Pancreas (tissue), 10 donors: ENCODE results near the gene CEP78. TPM values are rescaled to one million over a fixed set of nuclear protein-coding genes. Genes with fewer than 3 reads are reported as not detected.

Source experiments
- ATAC-seq, 4 donors: fragments of 200-7000 bp; cut with Tn5 transposase; one replicate each; pipeline versions ENCODE4 v1.8.0 to v1.9.1; 2020; ENCODE audit warnings: mild to moderate bottlenecking in 4 of 4, moderate library complexity in 4 of 4
- DNase-seq, 6 donors: peaks; one replicate each; pipeline ENCODE4 v3.0.0-alpha.2; 2020
- FAIRE-seq: peaks from 2 replicates; lab custom pipeline; 2012; peaks lifted over from hg19 to GRCh38; lab: Jason Lieb, UNC
- H3K27ac ChIP-seq, 4 donors: fragments of 200-600 bp; sonication (generic); 1 replicate in 3 of 4; 2 replicates in 1 of 4; pipeline versions ENCODE4 v1.5.0 to v1.8.0; 2020
- H3K27me3 ChIP-seq, 4 donors: fragments of 200-600 bp; one replicate each; pipeline ENCODE4 v1.8.0; 2021
- H3K36me3 ChIP-seq, 3 donors: fragments of 200-600 bp; sonication (generic) in 1 of 3; one replicate each; pipeline versions ENCODE4 v1.5.0 to v1.8.0; 2020 to 2021
- H3K4me1 ChIP-seq, 3 donors: fragments of 200-600 bp; one replicate each; pipeline ENCODE4 v1.8.0; 2021
- H3K4me3 ChIP-seq, 4 donors: fragments of 200-600 bp; sonication (generic) in 2 of 4; one replicate each; pipeline versions ENCODE4 v1.5.0 to v1.8.0; 2020 to 2021
- H3K9me3 ChIP-seq, 4 donors: fragments of 200-600 bp; one replicate each; pipeline ENCODE4 v1.8.0; 2021
- CTCF ChIP-seq, 4 donors: fragments of 200-600 bp; sonication (generic) in 3 of 4; IDR thresholded peaks; one replicate each; pipeline versions ENCODE4 v1.5.0 to v1.8.0; 2021; ENCODE audit warnings: antibody characterized with exemption in 4 of 4
- whole genome bisulfite sequencing, 2 donors: extraction: QIAGEN DNeasy Blood & Tissue Kit; methylation state at CpG; one replicate each; pipeline ENCODE4 v1.1.7; 2013; 5-methylcytosine and 5-hydroxymethylcytosine counted together
- intact Hi-C, 3 donors: fragments of 100-400 bp; cut with DNase I; formaldehyde crosslinking; loops; one replicate each; pipeline versions ENCODE4 v1.11.1 to v1.14.2; 2022
- polyA plus RNA-seq, 2 donors: library from polyadenylated mRNA; stranded (reverse); fragments of 200-250 nt; gene quantifications; one replicate each; pipeline ENCODE4 v1.2.3, GENCODE V29; 2013
- total RNA-seq, 6 donors: library from RNA; stranded (reverse); fragmentation: NEBNext Ultra II Directional in 4 of 6; extraction: Animal tissue kit (Norgen Biotek cat#: 25700) in 4 of 6; gene quantifications; one replicate each; pipeline versions ENCODE4 v1.2.1 to v1.2.4, GENCODE V29; 2021 to 2023
- donor health status: healthy with polysubstance abuse.
- donor health status: DM: no; HTN: no; CAD: no; lungs with moderate emphysema.
- donor health status: DM: no; HTN: no; CAD: no.
- donor health status: control.
- donor health status: control.
- donor health status: Bipolar disorder and iron deficiency.
- donor health status: DM: yes; HTN: yes; CAD: no.
- donor health status: DM: no; HTN: no; CAD: no.
- donor health status: DM: no; HTN: no; CAD: no.
- donor health status: DM: yes; HTN: yes; CAD: no.

The CEP78 gene
- total RNA-seq (1 to 10 TPM; 4.1 to 6.5 (median 5.4) TPM), polyA plus RNA-seq (1 to 10 TPM; 3.3 to 5.2 TPM)

GRCh38 chr9:78235762-78236550 is at the start of gene CEP78:
Gene CEP78 (plus strand): TSS chr9:78236075. CDS start chr9:78236351, 276 bp downstream.
- H3K9me3 ChIP-seq, result no peaks in the 10 kb centered on the region
- no peaks in the 10 kb centered on the region for H3K36me3 ChIP-seq
- H3K27ac ChIP-seq, result peak within 1 kb of the TSS; percentile 68 to 81 (median 74)
- H3K4me1 ChIP-seq, result peaks cover 0 to 6% (median 0%) of the 10 kb centered on the region in 3 donors
- no peak for TF ChIP-seq CTCF (IDR thresholded peaks at IDR 0.05)
- peak; percentile 99 for ATAC-seq
- 0% methylated on average over 84 to 87 of the region's 87 CpGs for WGBS, 2 donors
- no peaks in the 10 kb centered on the region for H3K27me3 ChIP-seq
- peak; percentile 90 to 96 (median 92) for DNase-seq
- FAIRE-seq, result peak; percentile 32
- H3K4me3 ChIP-seq, result peak within 1 kb of the TSS; percentile 87 to 96 (median 90)
- intact Hi-C loops, result no loop called here

GRCh38 chr9:78187763-78188484 is 48.0 kb upstream of the CEP78 start:
- intact Hi-C loops, result no loop called here
- H3K27me3 ChIP-seq, result no peaks in the 10 kb centered on the region
- ATAC-seq (peak in 1 of 4 donors; percentile 21), DNase-seq (no peak), FAIRE-seq (no peak)
- H3K27ac ChIP-seq, result no peak overlapping the region
- no peak for TF ChIP-seq CTCF (IDR thresholded peaks at IDR 0.05)
- H3K4me1 ChIP-seq, result no peaks in the 10 kb centered on the region
- no peak overlapping the region for H3K4me3 ChIP-seq
- H3K9me3 ChIP-seq, result no peaks in the 10 kb centered on the region
- no peaks in the 10 kb centered on the region for H3K36me3 ChIP-seq
- WGBS, 2 donors, result 83 to 86% methylated on average over 5 of the region's 5 CpGs

GRCh38 chr9:78188594-78188993 is 47.3 kb upstream of the CEP78 start:
- no peak for ATAC-seq
- TF ChIP-seq CTCF (IDR thresholded peaks at IDR 0.05), result no peak
- no peaks in the 10 kb centered on the region for H3K27me3 ChIP-seq
- H3K27ac ChIP-seq, result no peak overlapping the region
- no peak for DNase-seq
- H3K36me3 ChIP-seq, result no peaks in the 10 kb centered on the region
- intact Hi-C loops, result no loop called here
- H3K4me1 ChIP-seq, result no peaks in the 10 kb centered on the region
- no peaks in the 10 kb centered on the region for H3K9me3 ChIP-seq
- no peak overlapping the region for H3K4me3 ChIP-seq
- WGBS, 2 donors, result 74 to 82% methylated on average over 1 of the region's 1 CpG
- no peak for FAIRE-seq

GRCh38 chr9:78189001-78189400 is 46.9 kb upstream of the CEP78 start:
- ATAC-seq, result peak in 1 of 4 donors; percentile 30
- no peak overlapping the region for H3K27ac ChIP-seq
- no peaks in the 10 kb centered on the region for H3K9me3 ChIP-seq
- no peaks in the 10 kb centered on the region for H3K36me3 ChIP-seq
- no peak for FAIRE-seq
- TF ChIP-seq CTCF (IDR thresholded peaks at IDR 0.05), result no peak
- H3K4me3 ChIP-seq, result no peak overlapping the region
- no peaks in the 10 kb centered on the region for H3K27me3 ChIP-seq
- no peak for DNase-seq
- WGBS, 2 donors, result 70 to 88% methylated on average over 5 of the region's 5 CpGs
- H3K4me1 ChIP-seq, result no peaks in the 10 kb centered on the region
- intact Hi-C loops, result no loop called here
